Esophagus (tissue), 2 donors: ENCODE data around the gene LATS2. TPM values are rescaled to one million over a fixed set of nuclear protein-coding genes. Genes with fewer than 3 reads are reported as not detected.

ENCODE experiments used
- H3K27ac ChIP-seq, 2 donors: one replicate each; pipeline ENCODE4 v1.5.1; 2013; ENCODE audit warnings: low read depth in 2 of 2, mild to moderate bottlenecking in 2 of 2, inconsistent platforms in 1 of 2, low read length in 1 of 2, moderate library complexity in 1 of 2
- H3K27me3 ChIP-seq, 2 donors: one replicate each; pipeline ENCODE4 v1.6.1; 2013; ENCODE audit warnings: low read length in 2 of 2, control low read depth in 1 of 2, mild to moderate bottlenecking in 1 of 2; ENCODE audit not compliant: insufficient read depth in 2 of 2, control insufficient read depth in 1 of 2
- H3K36me3 ChIP-seq, 2 donors: one replicate each; pipeline ENCODE4 v1.6.1; 2013; ENCODE audit warnings: low read length in 1 of 2; ENCODE audit not compliant: control insufficient read depth in 2 of 2, insufficient read depth in 2 of 2
- H3K4me1 ChIP-seq, 2 donors: one replicate each; pipeline ENCODE4 v1.6.1; 2013; ENCODE audit warnings: low read length in 1 of 2; ENCODE audit not compliant: control insufficient read depth in 2 of 2, insufficient read depth in 2 of 2
- H3K4me3 ChIP-seq, 2 donors: one replicate each; pipeline ENCODE4 v1.5.1; 2013; ENCODE audit warnings: low read length in 2 of 2, mild to moderate bottlenecking in 2 of 2, low read depth in 1 of 2, moderate library complexity in 1 of 2
- H3K9me3 ChIP-seq, 2 donors: one replicate each; pipeline ENCODE4 v1.6.1; 2013; ENCODE audit warnings: mild to moderate bottlenecking in 2 of 2, low read depth in 1 of 2, low read length in 1 of 2, moderate library complexity in 1 of 2; ENCODE audit not compliant: control insufficient read depth in 2 of 2, insufficient read depth in 1 of 2
- WGBS, 2 donors: extraction: QIAGEN DNeasy Blood & Tissue Kit; methylation state at CpG; one replicate each; pipeline ENCODE4 v1.1.7; 2013; 5-methylcytosine and 5-hydroxymethylcytosine counted together
- polyA plus RNA-seq, 2 donors: library from polyadenylated mRNA; stranded (reverse); fragments of 200-250 nt; gene quantifications; one replicate each; pipeline ENCODE4 v1.2.3, GENCODE V29; 2013
- donor health status: healthy with polysubstance abuse.
- donor health status: Bipolar disorder and iron deficiency.

Gene LATS2
- polyA plus RNA-seq, 2 donors: 5.1 to 5.2 TPM

GRCh38 chr13:21012841-21013681 lies 48.3 kb downstream of the LATS2 start:
- 39 to 40% methylated on average over 5 of the region's 5 CpGs for WGBS, 2 donors
- H3K4me1 ChIP-seq: peaks cover 2 to 7% of the 10 kb centered on the region in 2 donors
- H3K27me3 ChIP-seq: no peaks in the 10 kb centered on the region

GRCh38 chr13:21012211-21012610 lies 49.2 kb downstream of the LATS2 start:
- peaks cover 2 to 7% of the 10 kb centered on the region in 2 donors for H3K4me1 ChIP-seq
- no peak overlapping the region for H3K27ac ChIP-seq
- H3K27me3 ChIP-seq: no peaks in the 10 kb centered on the region
- no peak overlapping the region for H3K4me3 ChIP-seq
- no peaks in the 10 kb centered on the region for H3K36me3 ChIP-seq
- H3K9me3 ChIP-seq: no peaks in the 10 kb centered on the region
- 71% methylated on average over 5 of the region's 5 CpGs for WGBS, 2 donors

More at GRCh38 chr13:21012841-21013681, 48.3 kb downstream of the LATS2 start:
- Histone ChIP-seq H3K36me3 (no peaks in the 10 kb centered on the region), H3K4me3 (no peak overlapping the region), H3K27ac (peak overlapping the region in 1 of 2 donors; percentile 42), H3K9me3 (no peaks in the 10 kb centered on the region)

- no peak overlapping the region for H3K4me3 ChIP-seq
- H3K27ac ChIP-seq: no peak overlapping the region
- peaks cover 2 to 7% of the 10 kb centered on the region in 2 donors for H3K4me1 ChIP-seq
- no peaks in the 10 kb centered on the region for H3K9me3 ChIP-seq
- no peaks in the 10 kb centered on the region for H3K36me3 ChIP-seq
- H3K27me3 ChIP-seq: no peaks in the 10 kb centered on the region
These were observed 50.0 kb downstream of the LATS2 start for GRCh38 chr13:21011378-21011777.

GRCh38 chr13:21010621-21011020 lies 50.8 kb downstream of the LATS2 start:
- Histone ChIP-seq H3K36me3 (no peaks in the 10 kb centered on the region), H3K4me3 (no peak overlapping the region), H3K27ac (no peak overlapping the region), H3K4me1 (peaks cover 2 to 7% of the 10 kb centered on the region in 2 donors), H3K9me3 (no peaks in the 10 kb centered on the region), H3K27me3 (no peaks in the 10 kb centered on the region)
- WGBS, 2 donors: 58 to 61% methylated on average over 1 of the region's 1 CpG

- Histone ChIP-seq H3K4me1 (peaks cover 2 to 5% of the 10 kb centered on the region in 2 donors), H3K4me3 (no peak overlapping the region), H3K9me3 (no peaks in the 10 kb centered on the region), H3K27ac (no peak overlapping the region), H3K36me3 (no peaks in the 10 kb centered on the region), H3K27me3 (no peaks in the 10 kb centered on the region)
- WGBS, 2 donors: 78 to 80% methylated on average over 7 of the region's 7 CpGs
These were observed 52.4 kb downstream of the LATS2 start for GRCh38 chr13:21009036-21009435.

- Histone ChIP-seq H3K27ac (no peak overlapping the region), H3K36me3 (no peaks in the 10 kb centered on the region), H3K4me3 (no peak overlapping the region), H3K27me3 (no peaks in the 10 kb centered on the region), H3K4me1 (peaks cover 2% of the 10 kb centered on the region in 2 donors), H3K9me3 (no peaks in the 10 kb centered on the region)
- 90 to 95% methylated on average over 11 of the region's 11 CpGs for WGBS, 2 donors
These were observed 53.4 kb downstream of the LATS2 start for GRCh38 chr13:21008026-21008425.

GRCh38 chr13:21006141-21007005 lies 55.0 kb downstream of the LATS2 start:
- no peaks in the 10 kb centered on the region for H3K36me3 ChIP-seq
- H3K27ac ChIP-seq: peak overlapping the region in 1 of 2 donors; percentile 7
- no peaks in the 10 kb centered on the region for H3K9me3 ChIP-seq
- no peaks in the 10 kb centered on the region for H3K4me1 ChIP-seq
- no peaks in the 10 kb centered on the region for H3K27me3 ChIP-seq
- WGBS, 2 donors: 76 to 85% methylated on average over 11 of the region's 11 CpGs
- H3K4me3 ChIP-seq: no peak overlapping the region

GRCh38 chr13:21005193-21005592 lies 56.2 kb downstream of the LATS2 start:
- Histone ChIP-seq H3K27ac (no peak overlapping the region), H3K9me3 (no peaks in the 10 kb centered on the region), H3K36me3 (no peaks in the 10 kb centered on the region), H3K27me3 (no peaks in the 10 kb centered on the region), H3K4me1 (no peaks in the 10 kb centered on the region), H3K4me3 (no peak overlapping the region)
- 82 to 90% methylated on average over 3 of the region's 3 CpGs for WGBS, 2 donors

- no peaks in the 10 kb centered on the region for H3K9me3 ChIP-seq
- peaks cover 3 to 12% of the 10 kb centered on the region in 2 donors for H3K4me1 ChIP-seq
- H3K4me3 ChIP-seq: no peak overlapping the region
- peaks cover 0 to 4% of the 10 kb centered on the region in 2 donors for H3K36me3 ChIP-seq
- no peaks in the 10 kb centered on the region for H3K27me3 ChIP-seq
- WGBS, 2 donors: 97 to 99% methylated on average over 5 of the region's 5 CpGs
- no peak overlapping the region for H3K27ac ChIP-seq
These were observed 59.9 kb downstream of the LATS2 start for GRCh38 chr13:21001471-21001870.
